Left kidney (tissue), 2 donors: Measurements from ENCODE around the gene MACIR. TPM values are rescaled to one million over a fixed set of nuclear protein-coding genes. Genes with fewer than 3 reads are reported as not detected.

ENCODE experiments used
- DNase-seq: peaks from one replicate; pipeline ENCODE4 v3.0.0-alpha.2; 2013
- polyA plus RNA-seq: library from polyadenylated mRNA; unstranded; fragments of 120-200 nt; gene quantifications from one replicate; pipeline ENCODE4 v1.2.1, GENCODE V29; 2013; ENCODE audit not compliant: insufficient read length

MACIR gene
- polyA plus RNA-seq, 1 donor: 19.8 TPM

GRCh38 chr5:103243665-103244064 is 14.9 kb upstream of the MACIR start:
- no peak for DNase-seq

DNA sequence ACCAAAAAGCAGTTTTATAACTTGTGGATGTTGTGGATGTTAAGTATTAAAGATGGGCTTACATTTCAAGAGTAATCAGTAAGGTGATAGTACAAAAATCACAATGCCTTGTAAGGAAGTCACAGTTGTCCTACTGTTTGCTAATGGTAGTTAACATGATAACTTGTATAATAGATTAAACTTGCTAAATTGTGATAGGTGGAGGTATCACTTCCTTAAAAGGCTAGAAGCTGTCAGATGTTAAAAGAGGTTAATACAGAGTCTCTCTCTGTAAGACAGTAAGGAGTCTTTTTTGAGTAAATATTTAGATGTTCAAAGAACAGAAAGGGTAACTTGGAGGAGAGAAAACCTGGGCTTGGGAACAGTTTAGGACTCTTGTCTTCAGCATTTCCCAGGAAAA is 14.2 kb upstream of the MACIR start:
- DNase-seq: no peak

- no peak for DNase-seq
These were observed 12.8 kb upstream of the MACIR start for GRCh38 chr5:103245761-103246160.

DNA sequence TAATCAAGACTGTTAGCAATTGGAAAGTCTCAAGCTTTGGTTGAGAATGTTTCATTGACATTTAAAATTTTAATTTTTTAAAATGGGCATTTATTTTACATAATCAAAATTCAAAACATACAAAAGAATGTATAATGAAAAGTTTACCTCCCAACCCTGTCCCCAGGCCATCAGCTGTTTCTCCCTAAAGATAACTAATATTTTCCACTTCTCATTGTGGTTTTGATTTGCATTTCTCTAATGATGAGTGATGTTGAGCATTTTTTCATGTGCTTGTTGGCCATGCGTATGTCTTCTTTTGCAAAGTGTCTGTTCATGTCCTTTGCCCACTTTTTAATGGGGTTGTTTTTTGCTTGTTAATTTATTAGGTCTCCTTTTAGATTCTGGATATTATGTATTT is 11.4 kb upstream of the MACIR start:
- no peak for DNase-seq

- no peak for DNase-seq
These were observed 9.5 kb upstream of the MACIR start for GRCh38 chr5:103249068-103249467.

DNA sequence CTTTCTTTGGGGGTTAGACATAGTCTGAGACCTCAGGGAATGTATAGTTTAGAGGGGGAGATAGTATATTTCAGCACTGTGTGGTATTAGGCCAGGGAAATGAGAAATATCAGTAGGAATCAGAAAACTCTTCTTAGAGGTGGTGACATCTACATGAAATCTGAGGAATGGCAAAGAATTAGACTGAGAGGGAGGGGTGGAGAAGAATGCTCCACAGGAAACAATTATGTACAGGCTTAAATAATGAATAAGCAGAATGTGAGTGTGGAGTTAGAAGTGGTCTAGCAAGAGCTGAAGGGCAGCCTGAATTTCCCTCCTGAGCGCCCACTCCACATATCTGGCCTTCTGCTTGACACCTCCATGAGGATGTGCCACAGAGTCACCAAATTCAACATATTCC is 3.6 kb upstream of the MACIR start:
- no peak for DNase-seq

DNA sequence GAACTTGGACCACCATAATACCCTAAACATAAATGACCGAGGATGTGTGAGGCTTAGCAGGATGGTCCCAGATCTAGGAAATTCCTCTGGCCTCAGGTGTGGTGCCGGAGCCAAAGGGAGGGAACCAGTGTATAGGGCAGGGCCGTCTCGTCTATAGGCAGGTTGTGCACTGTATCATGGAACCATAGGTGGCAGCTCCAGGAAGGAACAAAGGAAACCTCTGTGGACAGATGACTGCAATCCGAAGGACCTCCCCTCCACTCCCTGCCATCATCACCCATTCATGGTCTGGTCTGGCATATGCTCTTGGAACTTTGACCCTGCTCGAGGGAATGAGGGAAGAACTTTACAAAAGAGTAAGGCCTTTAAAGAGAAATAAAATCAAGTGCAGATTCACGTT is 2.9 kb upstream of the MACIR start:
- no peak for DNase-seq

DNA sequence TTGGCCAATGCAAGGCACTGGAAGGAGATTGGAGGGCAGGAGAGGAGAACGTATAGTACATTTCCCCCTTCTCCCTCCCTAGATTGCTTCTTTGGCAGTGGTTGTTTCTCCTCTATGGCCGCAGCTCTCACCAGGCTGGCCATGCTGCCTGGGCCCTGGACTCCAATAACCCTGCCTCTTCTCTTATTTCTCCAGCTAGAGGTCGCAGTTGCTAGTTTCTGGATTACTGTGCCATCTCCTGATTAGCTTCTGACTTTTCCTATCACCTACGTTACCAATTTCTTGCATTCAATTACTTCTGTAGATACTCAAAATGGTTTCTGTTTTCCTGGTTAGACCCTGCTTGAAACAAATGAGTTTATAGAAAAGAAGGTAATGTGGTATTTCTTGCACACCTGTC is 2.4 kb upstream of the MACIR start:
- DNase-seq: no peak

DNA sequence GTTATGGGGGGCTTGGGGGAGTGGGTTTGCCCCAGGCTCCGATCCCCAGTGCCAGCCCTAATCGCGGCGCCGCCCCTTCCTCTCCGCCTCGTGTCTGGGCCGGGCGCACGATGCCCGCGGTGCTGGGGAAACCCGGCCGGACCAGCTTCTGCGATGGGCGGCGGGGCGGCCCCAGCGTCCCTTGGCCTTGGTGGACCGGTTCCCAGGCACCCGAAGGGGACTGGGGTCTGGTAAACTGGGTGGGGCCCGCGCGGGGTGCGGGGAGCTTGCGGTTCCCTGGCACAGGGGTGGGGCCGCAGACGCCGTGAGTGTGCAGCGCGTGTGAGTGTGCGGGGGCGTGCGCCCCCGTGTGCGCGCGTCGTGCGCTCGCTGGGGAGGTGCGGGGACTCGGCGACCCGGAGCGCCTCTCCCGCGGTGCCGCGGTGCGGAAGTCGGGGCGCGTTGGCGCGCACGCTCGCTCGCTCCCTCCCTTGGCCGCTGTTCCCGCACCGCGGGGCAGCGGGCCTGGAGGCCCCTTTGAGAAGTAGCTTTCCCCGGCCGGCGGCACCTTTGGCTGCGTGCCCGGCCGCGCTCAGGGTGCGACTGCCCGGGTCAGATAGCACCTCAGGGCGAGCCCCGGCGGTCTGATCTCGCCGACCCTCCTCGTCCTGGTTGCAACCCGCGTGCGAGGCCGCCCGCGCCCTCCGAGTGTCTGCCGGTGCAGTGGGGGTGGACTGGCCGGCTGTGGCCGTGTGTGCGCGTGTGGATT is 568 bp downstream of the MACIR start:
- peak; percentile 61 for DNase-seq

GRCh38 chr5:103259705-103260355 is 1.3 kb downstream of the MACIR start:
- peak; percentile 35 for DNase-seq

- DNase-seq: no peak
These were observed 2.4 kb downstream of the MACIR start for GRCh38 chr5:103260951-103261350.

- DNase-seq: no peak
These were observed 3.9 kb downstream of the MACIR start for GRCh38 chr5:103262422-103262871.

- DNase-seq: no peak
These were observed 4.5 kb downstream of the MACIR start for GRCh38 chr5:103263054-103263453.

DNA sequence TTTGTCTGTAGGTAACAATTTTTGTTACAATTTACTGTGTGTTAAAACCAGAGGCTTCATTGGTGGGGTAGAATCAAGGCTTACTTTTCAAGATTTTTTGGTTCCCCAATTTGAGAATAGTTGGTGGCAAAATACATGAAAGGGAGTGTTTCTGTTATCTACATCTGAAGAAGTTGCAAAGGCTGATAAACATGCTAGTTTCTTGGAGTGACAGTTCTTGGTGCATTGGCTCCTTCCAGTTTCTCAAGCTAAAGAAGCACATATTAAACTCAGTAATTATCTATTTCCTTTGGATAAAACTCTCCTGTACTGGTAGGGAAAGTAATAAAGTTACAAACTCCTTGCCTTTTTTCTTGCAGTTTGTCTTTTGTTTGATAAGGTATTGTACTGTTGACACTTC is 5.9 kb downstream of the MACIR start:
- DNase-seq: no peak

DNA sequence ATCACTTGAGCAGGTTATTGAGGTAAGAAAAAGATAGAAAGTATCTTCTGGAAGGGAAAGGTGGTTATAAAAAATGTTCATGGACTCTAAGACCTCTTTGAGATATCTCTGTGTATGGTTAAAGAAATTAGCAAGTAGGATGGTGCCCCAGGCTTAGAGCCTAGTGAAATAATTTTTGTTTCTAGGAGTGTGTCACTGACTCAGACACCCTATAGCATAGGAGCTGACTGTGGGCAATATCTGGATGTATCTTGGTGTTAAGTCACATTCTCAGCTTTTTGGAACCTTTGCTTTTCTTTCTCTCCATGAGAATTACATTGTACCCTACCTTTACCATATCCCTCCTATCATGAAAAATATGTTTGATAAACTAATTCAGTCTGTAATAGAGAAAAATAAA is 12.0 kb downstream of the MACIR start:
- no peak for DNase-seq

GRCh38 chr5:103271570-103272289 is 13.2 kb downstream of the MACIR start:
- DNase-seq: no peak

- no peak for DNase-seq
These were observed 13.8 kb downstream of the MACIR start for GRCh38 chr5:103272377-103272776.

GRCh38 chr5:103273952-103274351 is 15.4 kb downstream of the MACIR start:
- no peak for DNase-seq

- no peak for DNase-seq
These were observed 17.3 kb downstream of the MACIR start for GRCh38 chr5:103275851-103276250.

GRCh38 chr5:103280967-103281366 is 22.4 kb downstream of the MACIR start:
- DNase-seq: no peak

DNA sequence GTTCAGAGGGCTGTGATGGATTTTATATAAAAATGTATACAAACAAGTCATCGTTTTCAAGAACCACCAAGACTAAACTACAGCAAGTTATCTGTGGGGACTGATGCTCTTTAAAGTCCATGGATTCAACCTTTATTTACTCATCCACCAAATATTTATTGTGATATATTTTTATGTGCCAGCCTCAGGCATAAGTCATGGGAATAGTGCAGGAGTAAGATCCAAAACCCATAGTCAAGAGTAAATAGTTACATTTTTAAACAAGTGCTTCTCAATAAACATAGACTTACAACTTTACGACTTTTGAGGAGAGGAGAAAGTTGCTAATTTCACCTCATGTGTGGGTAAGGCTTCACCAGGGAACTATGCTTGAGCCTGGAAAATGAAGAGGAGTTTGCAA is 24.6 kb downstream of the MACIR start:
- DNase-seq: no peak

- DNase-seq: no peak
These were observed 25.3 kb downstream of the MACIR start for GRCh38 chr5:103283869-103284268.

DNA sequence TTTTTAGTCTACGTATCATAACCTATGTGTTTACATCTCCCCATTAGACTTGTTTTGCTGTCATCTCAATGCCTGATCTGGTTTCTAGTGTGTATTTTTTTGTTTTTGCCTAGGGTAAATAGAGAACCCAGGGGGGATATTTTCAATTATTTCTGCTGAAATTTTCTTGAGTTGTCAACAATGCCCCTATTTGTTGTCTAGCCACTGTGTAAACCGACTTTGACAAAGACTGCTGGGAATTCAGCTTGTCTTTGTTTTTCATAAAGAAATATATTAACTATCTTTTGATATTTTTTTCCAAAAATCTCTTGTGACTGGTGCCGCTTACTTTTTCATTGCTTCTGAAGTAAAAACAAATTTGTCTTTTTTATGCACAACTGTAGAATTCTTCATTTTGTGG is 28.1 kb downstream of the MACIR start:
- DNase-seq: no peak
